NCI-H524 treated with DMSO at 0.1 percent for 48 hours (cell line): ENCODE measurements around the gene C4orf17.
A peak's percentile ranks its signal among the peaks of the same experiment; 100 is the strongest.

Experiments used
- DNase-seq: peaks from one replicate; lab custom pipeline; 2025; lab: John Stamatoyannopoulos, UW

The C4orf17 gene

GRCh38 chr4:99537674-99538073 is 26.9 kb downstream of the C4orf17 start:
- no peak for DNase-seq

- no peak for DNase-seq
These were observed 29.6 kb downstream of the C4orf17 start for GRCh38 chr4:99540277-99540939.

- DNase-seq, result no peak
These were observed 42.1 kb downstream of the C4orf17 start for GRCh38 chr4:99552872-99553271.

- peak; percentile 75 for DNase-seq
These were observed 52.7 kb downstream of the C4orf17 start, which contains the start of gene TRMT10A for GRCh38 chr4:99563310-99564186. Gene TRMT10A (minus strand): TSS chr4:99564039. CDS start chr4:99559338, 4,701 bp downstream.

GRCh38 chr4:99564921-99565320 is 54.1 kb downstream of the C4orf17 start:
- DNase-seq, result peak; percentile 47

GRCh38 chr4:99571883-99572282 is 61.1 kb downstream of the C4orf17 start:
- DNase-seq, result no peak

GRCh38 chr4:99572527-99573240 is 61.9 kb downstream of the C4orf17 start:
- no peak for DNase-seq

GRCh38 chr4:99573735-99574368 is 63.0 kb downstream of the C4orf17 start:
- DNase-seq, result no peak

GRCh38 chr4:99574530-99575324 is 63.9 kb downstream of the C4orf17 start, which contains the start of gene MTTP:
Gene MTTP (plus strand): TSS chr4:99574824. CDS start chr4:99574910, 86 bp downstream.
- no peak for DNase-seq

- DNase-seq, result no peak
These were observed 67.9 kb downstream of the C4orf17 start for GRCh38 chr4:99578714-99579113.

- no peak for DNase-seq
These were observed 74.7 kb downstream of the C4orf17 start for GRCh38 chr4:99585516-99585915.

GRCh38 chr4:99586322-99586721 is 75.5 kb downstream of the C4orf17 start:
- DNase-seq, result no peak

- no peak for DNase-seq
These were observed 76.0 kb downstream of the C4orf17 start for GRCh38 chr4:99586797-99587196.

- no peak for DNase-seq
These were observed 76.5 kb downstream of the C4orf17 start for GRCh38 chr4:99587309-99587708.

GRCh38 chr4:99587803-99588202 is 77.0 kb downstream of the C4orf17 start:
- no peak for DNase-seq

GRCh38 chr4:99591757-99592156 is 80.9 kb downstream of the C4orf17 start:
- no peak for DNase-seq
